ENCODE measurements around the gene CCNB3. TPM values are rescaled to one million over a fixed set of nuclear protein-coding genes. Genes with fewer than 3 reads are reported as not detected.

Gene CCNB3
- total and polyA plus RNA-seq, 9 of the 15 experiments (the other 6 are each of a cell fraction or from before 2014, with no cell fraction given) = 0.05 to 0.25 (median 0.08) TPM; not detected in 3

GRCh38 chrX:50211510-50211909 lies 6.9 kb downstream of the CCNB3 start (continued):
- no peak for TF ChIP-seq NFXL1 (CRISPR knock-in tag; IDR thresholded peaks at IDR 0.05)
- no peak for TF ChIP-seq HDAC8 (tag; IDR thresholded peaks at IDR 0.05)
- TF ChIP-seq BRD9 (IDR thresholded peaks at IDR 0.05; ENCODE audit: low read depth, partially characterized antibody) = no peak
- TF ChIP-seq CUX1 (CRISPR knock-in tag; IDR thresholded peaks at IDR 0.05) = no peak
- TF ChIP-seq, protein P1, sequence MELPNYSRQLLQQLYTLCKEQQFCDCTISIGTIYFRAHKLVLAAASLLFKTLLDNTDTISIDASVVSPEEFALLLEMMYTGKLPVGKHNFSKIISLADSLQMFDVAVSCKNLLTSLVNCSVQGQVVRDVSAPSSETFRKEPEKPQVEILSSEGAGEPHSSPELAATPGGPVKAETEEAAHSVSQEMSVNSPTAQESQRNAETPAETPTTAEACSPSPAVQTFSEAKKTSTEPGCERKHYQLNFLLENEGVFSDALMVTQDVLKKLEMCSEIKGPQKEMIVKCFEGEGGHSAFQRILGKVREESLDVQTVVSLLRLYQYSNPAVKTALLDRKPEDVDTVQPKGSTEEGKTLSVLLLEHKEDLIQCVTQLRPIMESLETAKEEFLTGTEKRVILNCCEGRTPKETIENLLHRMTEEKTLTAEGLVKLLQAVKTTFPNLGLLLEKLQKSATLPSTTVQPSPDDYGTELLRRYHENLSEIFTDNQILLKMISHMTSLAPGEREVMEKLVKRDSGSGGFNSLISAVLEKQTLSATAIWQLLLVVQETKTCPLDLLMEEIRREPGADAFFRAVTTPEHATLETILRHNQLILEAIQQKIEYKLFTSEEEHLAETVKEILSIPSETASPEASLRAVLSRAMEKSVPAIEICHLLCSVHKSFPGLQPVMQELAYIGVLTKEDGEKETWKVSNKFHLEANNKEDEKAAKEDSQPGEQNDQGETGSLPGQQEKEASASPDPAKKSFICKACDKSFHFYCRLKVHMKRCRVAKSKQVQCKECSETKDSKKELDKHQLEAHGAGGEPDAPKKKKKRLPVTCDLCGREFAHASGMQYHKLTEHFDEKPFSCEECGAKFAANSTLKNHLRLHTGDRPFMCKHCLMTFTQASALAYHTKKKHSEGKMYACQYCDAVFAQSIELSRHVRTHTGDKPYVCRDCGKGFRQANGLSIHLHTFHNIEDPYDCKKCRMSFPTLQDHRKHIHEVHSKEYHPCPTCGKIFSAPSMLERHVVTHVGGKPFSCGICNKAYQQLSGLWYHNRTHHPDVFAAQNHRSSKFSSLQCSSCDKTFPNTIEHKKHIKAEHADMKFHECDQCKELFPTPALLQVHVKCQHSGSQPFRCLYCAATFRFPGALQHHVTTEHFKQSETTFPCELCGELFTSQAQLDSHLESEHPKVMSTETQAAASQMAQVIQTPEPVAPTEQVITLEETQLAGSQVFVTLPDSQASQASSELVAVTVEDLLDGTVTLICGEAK (IDR thresholded peaks at IDR 0.05) = no peak
- TF ChIP-seq, protein P1 (CRISPR knock-in tag; IDR thresholded peaks at IDR 0.05) = no peak
- TF ChIP-seq RNF2 (IDR thresholded peaks at IDR 0.05) = no peak
- no peak for TF ChIP-seq SNRNP70 (optimal IDR thresholded peaks at IDR 0.05; ENCODE audit: low read depth, low read length)
- TF ChIP-seq BCOR (IDR thresholded peaks at IDR 0.05) = no peak

Data from K562 (cell line).